Measurements from ENCODE around the gene MIER2.

MIER2 gene

GRCh38 chr19:307111-307531 lies 37.5 kb downstream of the MIER2 start:
- no peak for DNase-seq (ENCODE audit: low spot score)

- DNase-seq (ENCODE audit: low spot score) = no peak
Measured at GRCh38 chr19:306151-306900, 38.3 kb downstream of the MIER2 start.

GRCh38 chr19:305240-306150 lies 39.1 kb downstream of the MIER2 start:
- DNase-seq (ENCODE audit: low spot score) = no peak

GRCh38 chr19:296476-297225 lies 47.9 kb downstream of the MIER2 start:
- no peak for DNase-seq (ENCODE audit: low spot score)

- no peak for DNase-seq (ENCODE audit: low spot score)
Measured at GRCh38 chr19:295687-296370, 48.8 kb downstream of the MIER2 start.

- no peak for DNase-seq (ENCODE audit: low spot score)
Measured at GRCh38 chr19:294946-295686, 49.5 kb downstream of the MIER2 start.

- DNase-seq (ENCODE audit: low spot score) = no peak
Measured at GRCh38 chr19:294341-294945, 50.2 kb downstream of the MIER2 start.

- DNase-seq (ENCODE audit: low spot score) = no peak
Measured at GRCh38 chr19:293436-294110, 51.0 kb downstream of the MIER2 start.

GRCh38 chr19:292951-293350 lies 51.6 kb downstream of the MIER2 start:
- no peak for DNase-seq (ENCODE audit: low spot score)

GRCh38 chr19:292281-292884 lies 52.2 kb downstream of the MIER2 start:
- no peak for DNase-seq (ENCODE audit: low spot score)

GRCh38 chr19:291561-292280 lies 52.9 kb downstream of the MIER2 start:
- DNase-seq (ENCODE audit: low spot score) = peak; percentile 41

GRCh38 chr19:291006-291521 lies 53.5 kb downstream of the MIER2 start, which contains the start of gene PLPP2:
PLPP2 (minus strand) TSS chr19:291403; CDS start chr19:291336, 67 bp downstream.
- DNase-seq (ENCODE audit: low spot score) = peak; percentile 67

- peak; percentile 89 for DNase-seq (ENCODE audit: low spot score)
Measured at GRCh38 chr19:290372-291005, 54.1 kb downstream of the MIER2 start.

- no peak for DNase-seq (ENCODE audit: low spot score)
Measured at GRCh38 chr19:289651-290371, 54.8 kb downstream of the MIER2 start.

- DNase-seq (ENCODE audit: low spot score) = no peak
Measured at GRCh38 chr19:288911-289310, 55.7 kb downstream of the MIER2 start.

GRCh38 chr19:287381-287871 lies 57.2 kb downstream of the MIER2 start:
- DNase-seq (ENCODE audit: low spot score) = no peak

- DNase-seq (ENCODE audit: low spot score) = no peak
Measured at GRCh38 chr19:283395-283794, 61.2 kb downstream of the MIER2 start.
